ENCODE data around the gene ANKRD13A.

DNA sequence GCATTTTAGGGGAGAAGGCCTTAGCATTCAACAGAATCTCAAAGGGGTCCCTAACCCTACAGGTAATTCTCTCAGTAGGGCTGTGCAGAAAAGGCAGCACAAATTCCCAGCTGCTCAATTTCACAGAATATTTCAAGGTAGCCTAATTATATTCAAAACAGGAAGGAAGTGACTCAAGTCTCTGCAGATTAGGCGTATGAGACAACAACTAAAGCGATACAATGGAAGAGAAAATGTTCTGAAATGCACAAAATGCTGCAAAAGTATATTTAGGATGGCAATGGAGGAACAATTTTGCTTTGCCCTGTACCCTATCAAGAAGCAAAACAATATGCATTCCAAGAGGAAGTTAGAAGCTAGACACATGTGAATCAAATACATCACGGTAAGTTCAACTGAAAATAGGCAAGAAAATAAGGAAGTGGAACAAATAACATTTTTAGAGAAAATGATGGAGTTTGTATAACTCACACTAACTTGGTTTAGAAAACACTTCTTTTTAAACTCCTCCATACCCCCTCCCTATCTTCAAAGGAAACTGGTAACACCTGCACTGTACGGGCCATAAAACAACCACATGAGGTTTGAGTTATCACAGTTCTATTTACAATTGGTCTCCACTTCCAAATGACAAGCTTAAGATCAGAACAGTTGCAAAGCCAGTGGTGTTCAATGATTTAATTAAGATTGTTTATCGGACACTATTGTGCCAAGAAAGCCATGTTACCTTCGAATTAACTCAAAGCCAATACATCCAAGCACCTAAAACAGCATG is 4.6 kb upstream of the ANKRD13A start:
- TF ChIP-seq, protein P1, sequence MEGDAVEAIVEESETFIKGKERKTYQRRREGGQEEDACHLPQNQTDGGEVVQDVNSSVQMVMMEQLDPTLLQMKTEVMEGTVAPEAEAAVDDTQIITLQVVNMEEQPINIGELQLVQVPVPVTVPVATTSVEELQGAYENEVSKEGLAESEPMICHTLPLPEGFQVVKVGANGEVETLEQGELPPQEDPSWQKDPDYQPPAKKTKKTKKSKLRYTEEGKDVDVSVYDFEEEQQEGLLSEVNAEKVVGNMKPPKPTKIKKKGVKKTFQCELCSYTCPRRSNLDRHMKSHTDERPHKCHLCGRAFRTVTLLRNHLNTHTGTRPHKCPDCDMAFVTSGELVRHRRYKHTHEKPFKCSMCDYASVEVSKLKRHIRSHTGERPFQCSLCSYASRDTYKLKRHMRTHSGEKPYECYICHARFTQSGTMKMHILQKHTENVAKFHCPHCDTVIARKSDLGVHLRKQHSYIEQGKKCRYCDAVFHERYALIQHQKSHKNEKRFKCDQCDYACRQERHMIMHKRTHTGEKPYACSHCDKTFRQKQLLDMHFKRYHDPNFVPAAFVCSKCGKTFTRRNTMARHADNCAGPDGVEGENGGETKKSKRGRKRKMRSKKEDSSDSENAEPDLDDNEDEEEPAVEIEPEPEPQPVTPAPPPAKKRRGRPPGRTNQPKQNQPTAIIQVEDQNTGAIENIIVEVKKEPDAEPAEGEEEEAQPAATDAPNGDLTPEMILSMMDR (IDR thresholded peaks at IDR 0.05; ENCODE audit: low read depth, low read length), result no peak
- no peak for TF ChIP-seq POLR2A (IDR thresholded peaks at IDR 0.05; ENCODE audit: extremely low read depth, insufficient read length)
